Mammary epithelial cell (primary cell): ENCODE measurements around the gene HSD17B12.

Experiments used
- CTCF ChIP-seq, 2 donors: IDR thresholded peaks in 1 of 2; conservative IDR thresholded peaks in 1 of 2; 2 replicates each; pipeline ENCODE4 v1.5.1; 2011 to 2012; ENCODE audit warnings: inconsistent platforms in 2 of 2, low read length in 2 of 2, mild to moderate bottlenecking in 2 of 2, control low read depth in 1 of 2, low read depth in 1 of 2; ENCODE audit not compliant: insufficient read depth in 1 of 2; ENCODE audit errors: extremely low read depth in 1 of 2
- EZH2 ChIP-seq: IDR thresholded peaks from 2 replicates; pipeline ENCODE4 v1.6.1; 2012; ENCODE audit warnings: low read length, inconsistent platforms, borderline replicate concordance

- TF ChIP-seq CTCF (conservative IDR thresholded peaks at IDR 0.05 in 1 of 2, IDR thresholded peaks at IDR 0.05 in 1 of 2; ENCODE audit: extremely low read depth in 1 of 2, insufficient read depth in 1 of 2, low read depth in 1 of 2, low read length in 2 of 2) (no peak), EZH2 (no peak)
These were observed 43.1 kb downstream of the HSD17B12 start for GRCh38 chr11:43723617-43724016.
